Effector CD4-positive, alpha-beta T cell (primary cell): ENCODE data around the gene PLA2G4A.

Experiments
- DNase-seq: peaks from one replicate; pipeline ENCODE4 v3.0.0-alpha.2; 2020

The PLA2G4A gene

DNA sequence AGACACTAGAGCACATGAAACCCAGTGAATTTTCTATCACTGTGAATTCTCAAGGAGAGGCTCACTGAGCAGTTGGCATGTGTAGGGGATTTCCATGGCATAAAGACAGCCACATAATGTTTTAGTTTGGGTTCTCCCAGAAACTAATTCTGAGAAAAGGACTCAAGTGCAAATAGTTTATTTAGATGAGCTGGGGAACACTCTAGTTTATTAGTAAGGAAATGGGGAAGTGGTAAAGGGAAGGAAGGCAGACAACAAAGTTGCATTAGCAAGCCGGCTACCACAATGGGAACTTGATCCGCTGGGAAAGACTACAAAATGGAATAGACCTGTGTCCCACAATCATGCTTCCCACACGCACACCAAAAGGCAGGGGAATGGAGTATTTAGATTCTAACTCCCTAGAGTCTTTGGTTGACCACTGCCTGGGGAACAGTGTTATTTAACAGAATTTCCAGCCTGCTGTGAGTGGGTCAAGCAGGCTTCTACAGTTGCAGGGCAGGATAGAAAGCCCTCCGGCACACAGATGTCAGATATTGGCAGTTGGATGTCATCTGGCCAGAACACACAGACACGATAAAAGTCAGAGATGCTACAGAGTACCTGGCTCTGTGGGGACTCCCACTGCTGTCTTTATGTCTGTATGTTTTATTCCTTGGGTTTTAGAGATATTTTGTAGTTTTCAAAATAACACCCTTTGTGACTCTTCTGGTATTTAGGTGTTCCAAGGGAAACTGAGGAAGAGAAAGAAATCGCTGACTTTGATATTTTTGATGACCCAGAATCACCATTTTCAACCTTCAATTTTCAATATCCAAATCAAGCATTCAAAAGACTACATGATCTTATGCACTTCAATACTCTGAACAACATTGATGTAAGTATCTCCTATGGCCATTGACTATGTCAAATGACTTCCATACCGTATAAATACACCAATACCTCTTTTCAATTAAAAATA is 150.1 kb downstream of the PLA2G4A start:
- DNase-seq = no peak

DNA sequence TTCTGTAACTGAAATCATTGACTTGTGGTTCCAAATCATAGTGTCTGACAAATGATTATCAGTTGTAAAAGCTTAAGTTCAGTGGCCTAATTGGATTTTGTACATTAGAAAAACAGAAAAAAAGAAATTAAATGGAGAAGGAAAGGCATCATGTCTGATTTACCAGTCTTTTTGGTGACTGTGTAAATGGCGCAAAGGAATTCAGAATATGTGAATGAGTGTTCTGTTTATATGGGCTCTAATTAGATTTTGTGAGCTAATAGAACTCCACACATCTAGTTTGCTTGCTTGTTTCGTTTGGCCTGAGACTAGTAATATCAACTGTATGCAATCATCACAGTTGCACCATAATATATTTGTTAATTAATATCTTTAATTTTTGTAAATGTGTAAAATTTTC is 151.7 kb downstream of the PLA2G4A start:
- DNase-seq = no peak

DNA sequence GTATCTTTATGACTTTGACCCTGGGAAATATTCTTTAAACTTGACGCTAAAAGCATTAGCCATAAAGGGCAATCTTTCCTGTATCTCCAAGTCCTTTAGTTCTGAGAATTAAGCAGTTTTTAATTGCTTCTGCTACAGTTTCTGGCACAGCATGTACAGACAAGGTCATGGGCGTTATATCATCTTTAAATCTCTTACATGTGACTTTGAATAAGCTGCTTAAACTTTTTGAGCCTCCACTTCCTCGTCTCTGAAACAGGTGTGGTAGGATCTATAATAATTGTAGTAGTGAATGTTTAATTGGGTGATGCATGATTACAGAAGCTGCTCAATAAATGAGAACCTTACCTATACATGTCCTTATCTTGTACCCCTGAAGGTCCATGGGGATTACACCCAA is 153.4 kb downstream of the PLA2G4A start:
- no peak for DNase-seq

DNA sequence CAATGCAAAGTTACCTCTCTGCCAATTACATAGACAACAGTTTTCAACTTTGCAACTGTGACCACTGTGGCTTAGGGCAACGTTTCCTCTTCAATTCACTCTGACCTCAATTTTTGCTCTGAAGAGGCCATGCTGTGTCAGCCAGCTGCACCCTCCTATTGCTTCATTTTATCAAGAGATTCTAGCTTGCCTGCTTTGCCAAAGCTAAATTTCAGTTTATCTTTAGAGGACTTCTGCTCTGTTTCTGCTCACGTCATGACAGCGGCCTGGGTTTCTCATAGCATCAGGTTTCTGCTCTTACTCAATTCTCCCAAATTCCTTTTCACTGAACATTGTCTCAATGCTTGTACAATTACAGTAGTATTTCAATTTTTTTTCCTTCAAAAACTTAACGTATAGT is 154.6 kb downstream of the PLA2G4A start:
- DNase-seq = no peak

DNA sequence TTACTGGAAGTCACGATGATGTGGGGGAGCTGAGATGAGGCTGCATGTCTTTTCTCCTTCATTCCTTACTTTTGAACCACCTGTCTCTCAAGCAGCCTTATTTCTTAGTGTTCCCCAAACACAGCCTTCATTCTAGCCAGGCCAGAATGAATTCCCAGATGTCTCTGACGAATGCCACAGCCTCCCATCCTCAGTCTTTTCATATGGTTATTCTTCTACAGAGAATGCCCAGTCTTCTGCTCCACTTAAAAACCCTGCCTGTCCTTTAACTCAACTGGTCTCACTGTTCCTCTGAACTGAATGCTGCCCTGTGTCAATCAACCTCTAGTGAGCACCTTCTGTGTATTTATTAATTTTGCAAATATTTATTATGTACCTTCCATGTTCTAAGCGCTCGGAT is 156.2 kb downstream of the PLA2G4A start:
- DNase-seq = no peak

DNA sequence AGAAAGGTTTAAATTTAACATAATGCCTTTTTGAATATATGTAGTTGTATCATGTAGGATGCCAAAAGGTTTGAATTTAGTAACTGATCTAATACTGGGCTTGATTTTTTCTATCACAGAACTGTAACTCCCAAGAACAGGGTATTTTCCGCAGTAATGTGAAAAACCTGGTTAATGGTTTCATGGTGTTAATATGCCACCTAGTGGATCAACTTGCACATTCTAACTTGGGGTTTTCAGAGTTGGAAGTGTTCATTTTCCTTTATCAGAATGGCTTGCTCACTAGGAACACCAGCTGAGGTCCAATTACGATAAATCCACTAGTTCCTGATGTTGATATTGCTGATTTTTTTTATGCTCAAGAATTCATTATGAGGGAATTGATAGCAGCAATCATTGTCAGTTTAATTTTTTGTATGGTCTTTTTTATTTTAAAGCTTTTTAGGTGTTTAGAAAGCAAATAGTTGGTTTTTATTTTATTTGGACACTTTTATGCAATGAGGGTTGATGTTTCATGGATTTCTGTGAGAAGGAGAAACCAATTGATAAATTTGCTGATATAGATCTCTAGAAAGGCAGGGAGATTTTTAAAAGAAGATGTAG is 157.2 kb downstream of the PLA2G4A start:
- DNase-seq = no peak

DNA sequence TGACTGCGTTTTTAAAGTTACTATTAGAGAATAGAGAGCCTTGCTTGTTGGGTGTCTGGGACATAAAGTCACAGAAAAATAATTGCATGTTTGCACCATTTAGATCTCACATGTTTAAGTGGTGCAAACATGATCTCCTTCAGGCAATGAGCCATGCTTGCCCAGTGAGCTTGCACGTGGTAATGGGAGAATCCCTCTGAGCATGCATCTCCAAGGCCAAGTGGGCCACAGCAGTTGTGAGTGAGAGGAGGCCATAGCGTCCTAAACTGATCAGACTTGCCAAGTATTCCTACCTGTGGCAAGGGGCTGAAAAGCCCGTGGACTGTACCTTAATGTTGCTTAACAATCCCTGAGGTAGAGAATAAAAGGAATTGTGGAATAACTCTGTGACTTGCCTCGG is 158.3 kb downstream of the PLA2G4A start:
- DNase-seq = no peak

DNA sequence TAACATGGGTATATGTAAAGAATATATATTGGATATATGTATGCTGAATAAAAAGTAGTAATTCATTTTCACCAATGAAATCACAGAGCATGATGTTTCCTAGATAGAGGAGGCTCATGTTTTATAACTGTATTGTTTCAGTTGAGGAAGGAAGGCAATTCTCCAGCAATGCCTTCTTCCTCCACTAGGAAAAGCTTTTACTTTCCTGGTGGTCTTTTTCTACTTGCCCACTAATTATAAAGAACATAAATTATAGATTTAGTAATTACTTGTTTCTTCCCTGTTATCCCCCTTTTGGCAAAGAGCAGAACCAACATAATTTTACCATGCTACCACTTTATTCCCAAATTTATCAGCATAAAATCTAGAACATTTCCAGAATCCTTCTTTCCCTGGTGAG is 159.0 kb downstream of the PLA2G4A start:
- no peak for DNase-seq

DNA sequence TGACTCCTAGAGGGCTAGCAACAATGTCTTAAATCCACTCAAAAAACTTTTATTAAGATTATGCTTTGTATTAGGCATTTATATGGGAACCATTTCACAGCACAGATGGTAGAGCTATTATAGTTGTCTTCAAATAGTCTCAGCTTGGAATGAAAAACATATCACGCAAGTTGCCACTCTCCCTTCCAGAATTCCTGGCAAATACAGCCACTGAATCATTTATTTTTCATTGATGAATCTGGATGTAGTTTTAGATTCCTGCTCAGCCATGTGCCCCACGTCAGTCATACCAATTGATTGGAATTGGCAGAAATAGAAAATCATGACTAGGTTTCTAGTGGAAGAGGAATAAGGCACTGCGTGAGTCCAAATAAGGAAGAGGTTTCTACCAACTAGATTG is 165.2 kb downstream of the PLA2G4A start:
- DNase-seq = no peak

DNA sequence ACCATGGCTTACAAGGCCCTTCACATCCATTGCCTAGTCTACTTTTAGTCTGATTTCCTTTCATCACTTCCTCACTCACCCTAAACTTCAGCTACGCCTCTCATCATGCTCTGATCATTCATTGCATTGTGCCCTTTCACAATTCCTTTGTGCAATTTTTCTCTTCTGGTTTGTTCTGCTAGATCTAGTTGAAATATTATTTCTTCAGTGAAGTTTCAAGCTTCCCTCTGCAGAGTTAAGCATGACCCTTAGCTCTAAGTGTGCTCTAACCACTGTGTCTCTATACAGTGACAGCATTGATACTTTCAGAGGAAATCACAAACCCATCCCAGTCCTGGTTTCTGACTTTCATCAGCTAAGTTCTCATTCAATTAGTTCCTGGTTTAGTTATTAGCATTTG is 166.1 kb downstream of the PLA2G4A start:
- no peak for DNase-seq

DNA sequence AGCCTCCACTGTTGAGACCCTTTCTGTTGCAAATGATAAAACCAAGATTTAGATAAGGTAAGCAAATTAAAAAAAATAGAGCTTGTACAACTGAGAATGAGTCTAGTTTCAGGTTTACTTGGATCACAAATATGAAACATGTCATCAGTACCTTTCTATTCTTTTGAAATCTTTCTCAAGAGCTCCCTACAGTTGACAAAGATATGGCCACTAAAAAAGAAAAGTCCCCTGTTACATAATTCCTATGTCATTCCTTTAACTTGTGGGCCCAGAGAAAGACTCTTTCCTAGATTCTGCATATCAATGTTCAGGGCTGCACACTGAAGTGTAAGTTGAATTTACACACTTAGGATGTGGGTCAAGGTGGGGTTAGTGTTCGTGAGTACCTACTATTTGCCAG is 168.1 kb downstream of the PLA2G4A start:
- DNase-seq = no peak

DNA sequence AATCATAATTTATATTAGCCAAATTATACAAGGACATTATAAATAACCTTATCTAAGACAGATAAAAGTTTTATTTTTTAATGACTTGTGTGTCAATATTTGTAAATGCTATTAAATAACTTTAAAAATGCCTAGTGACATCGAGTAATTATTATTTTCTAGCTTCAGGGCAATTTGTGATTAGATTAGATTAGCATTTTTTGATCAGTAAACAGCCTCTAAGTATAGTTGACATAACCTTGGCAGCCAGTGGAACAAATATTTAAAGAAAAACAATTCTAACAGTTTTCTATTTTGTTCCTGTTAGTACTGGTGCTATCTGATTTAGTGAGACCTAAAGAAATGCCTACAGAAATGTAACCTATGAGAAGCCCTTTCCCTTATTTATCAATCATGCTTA is 169.1 kb downstream of the PLA2G4A start:
- DNase-seq = no peak

DNA sequence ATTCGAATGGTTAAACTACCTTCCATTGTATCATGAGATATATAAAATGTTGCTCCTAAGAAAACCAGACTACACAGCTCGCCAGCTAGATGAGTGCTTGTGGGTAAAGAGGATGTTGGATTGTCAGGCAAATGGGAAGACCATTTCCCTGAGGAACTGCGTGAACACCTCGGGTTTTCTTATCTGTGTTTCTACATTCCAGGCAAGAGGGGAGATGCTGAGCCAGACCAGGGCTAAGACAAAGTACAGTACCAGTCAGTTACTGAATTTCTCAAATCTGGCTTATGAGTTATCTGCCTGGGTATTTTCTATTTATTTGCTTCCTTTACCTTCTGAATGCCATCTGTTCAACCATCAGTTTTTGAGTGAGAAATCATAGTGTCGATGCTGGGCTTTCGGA is 170.8 kb downstream of the PLA2G4A start:
- no peak for DNase-seq

DNA sequence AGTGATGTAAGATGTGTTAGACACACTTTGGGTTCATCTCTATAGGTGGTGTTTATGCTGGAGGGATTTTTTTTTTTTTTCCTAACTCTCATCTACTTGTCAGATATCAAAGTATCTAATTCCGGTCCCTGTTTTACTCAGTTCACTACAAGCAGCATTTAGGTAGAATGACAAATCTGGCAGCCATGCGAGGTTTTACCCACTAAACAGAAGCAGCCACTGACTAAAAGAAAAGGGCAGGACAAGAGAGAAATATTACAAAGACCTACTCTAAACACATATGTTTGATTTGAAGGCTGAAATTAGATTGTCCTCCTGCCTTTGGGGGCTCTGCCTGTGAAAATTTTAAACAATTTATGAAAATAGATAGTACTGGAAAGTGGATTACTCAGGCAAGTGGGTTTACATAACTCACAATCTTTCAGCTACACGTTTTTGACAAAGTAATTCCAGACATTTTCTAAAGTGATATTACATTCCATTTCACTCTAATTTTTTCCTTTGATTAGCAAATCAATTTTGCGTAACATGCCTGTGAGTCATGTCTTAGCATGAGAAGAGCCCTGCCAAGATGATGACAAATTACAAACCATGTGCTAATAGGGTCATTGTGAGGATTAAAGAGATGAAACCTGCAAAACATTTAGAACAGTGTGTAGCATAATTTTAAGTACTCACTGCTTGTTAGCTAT is 172.6 kb downstream of the PLA2G4A start:
- DNase-seq = no peak

DNA sequence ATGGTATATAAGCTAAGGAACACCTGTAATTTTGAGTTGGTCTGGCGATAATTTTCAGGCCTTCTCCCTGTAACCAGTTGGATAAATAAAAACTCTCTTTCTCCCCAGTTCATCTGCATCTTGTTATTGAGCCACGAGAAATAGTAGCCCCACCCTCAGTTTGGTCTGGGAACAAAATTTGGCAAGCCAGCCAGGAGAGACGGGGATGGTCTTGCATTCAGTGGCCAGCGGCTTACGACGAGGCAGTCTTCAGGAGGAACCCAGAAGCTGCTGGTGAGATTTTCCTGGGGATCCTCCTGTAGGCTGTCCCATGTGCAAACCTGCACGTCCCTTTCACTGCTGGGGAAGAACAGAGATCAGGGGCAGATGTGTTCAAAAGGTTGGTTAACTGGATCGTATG is 174.6 kb downstream of the PLA2G4A start:
- no peak for DNase-seq

DNA sequence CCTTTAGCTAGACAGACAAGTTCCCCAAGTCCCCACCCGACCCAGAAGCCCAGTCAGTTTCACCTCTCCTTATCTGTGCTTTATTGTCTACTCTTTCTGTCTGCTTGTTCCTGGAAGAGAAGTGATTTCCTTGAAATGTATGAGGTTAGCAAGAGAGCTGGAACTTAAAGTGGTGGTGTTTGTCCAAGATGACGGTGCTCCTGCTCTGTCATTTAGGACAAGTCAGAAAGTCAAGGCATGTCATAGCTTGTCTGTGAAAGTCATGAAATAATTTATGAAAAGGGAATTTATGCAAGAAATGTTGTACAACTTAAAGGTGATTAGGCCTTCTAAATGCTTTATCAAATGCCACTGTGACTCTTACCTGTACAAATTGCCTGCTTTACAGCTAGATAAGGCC is 178.1 kb downstream of the PLA2G4A start:
- DNase-seq = no peak

DNA sequence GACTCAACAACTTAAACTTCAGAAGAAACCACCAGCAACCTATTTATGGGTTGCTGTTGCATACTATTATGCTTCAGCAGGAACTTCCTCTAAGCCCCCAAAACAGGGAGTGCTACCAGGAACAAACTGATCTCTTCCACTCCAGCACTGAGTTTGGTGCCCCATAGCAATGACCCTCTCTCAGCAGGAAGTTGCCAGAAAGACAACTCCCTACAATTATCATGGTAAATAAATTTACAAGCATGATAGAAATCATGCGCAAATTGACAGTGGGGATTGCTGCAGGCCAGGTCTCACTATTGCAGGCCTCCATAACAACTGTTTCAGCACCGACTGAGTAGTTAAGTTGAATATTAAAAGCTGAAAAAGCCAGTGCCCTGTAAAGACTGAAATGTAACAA is 180.6 kb downstream of the PLA2G4A start:
- no peak for DNase-seq

DNA sequence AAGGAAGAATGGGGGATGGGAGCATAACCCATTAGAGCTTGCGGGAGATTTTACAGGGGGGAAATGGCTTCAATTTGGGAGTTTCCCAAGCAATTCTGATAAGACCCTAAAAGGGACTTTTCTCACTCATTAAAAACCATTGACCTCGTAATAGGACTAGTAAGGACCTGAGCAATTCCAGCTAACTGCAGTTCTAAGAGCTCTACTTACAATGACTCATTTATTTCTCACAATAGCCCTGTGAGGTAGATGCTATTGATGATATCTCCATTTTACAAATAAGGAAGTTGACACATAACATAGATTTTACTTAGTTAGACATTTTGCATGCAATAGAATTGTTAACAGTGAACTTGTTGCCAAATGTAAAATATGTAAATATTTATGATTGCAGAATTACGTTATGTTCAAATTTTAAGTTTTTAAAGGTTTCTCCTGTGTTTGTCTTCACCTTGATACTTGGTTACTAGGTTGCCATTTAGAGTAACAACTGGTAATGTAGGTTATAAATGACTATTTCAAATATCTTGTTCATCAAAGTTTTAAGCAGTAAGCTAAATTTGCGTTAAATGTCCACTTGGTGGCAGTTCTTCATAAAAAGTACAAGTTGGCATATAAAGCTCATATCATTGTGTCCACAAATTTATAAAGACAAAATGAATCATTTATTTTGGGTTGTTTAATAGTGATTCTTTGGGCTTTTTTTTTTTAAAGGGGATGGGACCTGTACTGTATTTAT is 182.0 kb downstream of the PLA2G4A start:
- DNase-seq = no peak

DNA sequence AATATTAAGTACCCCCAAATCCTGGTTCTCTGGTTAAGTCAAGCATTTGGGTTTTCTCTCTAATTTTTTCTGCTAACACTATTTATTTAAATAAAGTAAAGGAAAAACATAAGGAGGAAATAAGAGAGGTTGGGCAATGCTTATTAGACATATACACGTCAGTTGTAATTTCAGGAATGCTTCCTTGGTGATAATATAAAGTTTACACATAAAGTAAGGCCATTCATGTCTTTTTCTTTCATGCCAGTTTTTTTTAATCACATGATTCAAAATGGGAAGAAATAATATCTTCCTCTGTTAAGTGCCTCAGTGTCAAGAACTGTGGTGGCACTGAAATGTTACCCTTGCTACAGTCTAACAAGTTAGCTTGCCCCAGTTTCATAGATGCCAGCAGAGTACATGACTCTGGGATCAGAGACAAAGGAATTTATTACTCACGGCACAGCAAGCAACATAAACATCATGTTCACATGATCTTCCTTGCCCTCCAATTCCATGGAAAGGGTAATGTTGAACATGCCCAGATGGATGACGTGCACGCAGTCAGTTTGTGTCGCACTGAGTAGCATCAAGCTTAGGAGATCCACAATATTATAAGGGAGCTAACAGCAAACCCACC is 184.9 kb downstream of the PLA2G4A start:
- no peak for DNase-seq

DNA sequence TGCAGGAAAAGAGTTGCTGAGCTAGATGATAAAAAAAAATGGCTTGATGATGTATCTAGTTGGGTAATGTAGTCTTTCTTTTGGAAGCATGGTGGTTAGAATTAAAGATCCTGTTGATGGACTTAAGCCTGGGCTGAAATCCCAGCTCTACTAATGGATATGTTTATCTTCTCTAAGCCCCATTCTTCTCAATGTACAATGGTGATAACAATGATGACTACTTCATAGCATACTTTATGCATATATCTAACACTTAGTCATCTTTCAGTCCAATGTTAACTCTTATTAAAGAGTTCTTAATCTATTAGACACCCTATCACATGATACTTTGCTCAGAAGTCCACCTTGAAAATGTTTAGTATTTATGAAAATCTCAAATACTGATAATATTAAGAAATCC is 189.5 kb downstream of the PLA2G4A start:
- DNase-seq = no peak

DNA sequence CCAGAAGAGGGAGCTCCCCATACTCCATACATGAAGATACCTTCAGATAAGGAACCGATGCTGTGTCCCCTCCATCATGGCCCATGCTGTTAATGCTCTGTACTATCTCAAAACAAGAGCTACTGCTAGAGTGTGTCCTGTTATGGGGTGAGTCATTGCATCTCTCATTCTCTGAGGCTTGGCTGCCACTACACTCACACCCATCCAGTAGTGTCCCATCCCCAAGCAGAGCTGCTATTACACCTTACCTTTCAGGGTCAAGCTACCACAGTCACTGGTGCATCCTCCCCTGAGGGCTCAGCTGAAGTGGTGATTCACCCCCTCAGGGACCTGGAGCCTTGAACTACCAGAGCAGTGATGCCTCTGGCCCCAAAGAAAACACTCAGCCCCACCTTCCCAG is 198.5 kb downstream of the PLA2G4A start:
- no peak for DNase-seq

DNA sequence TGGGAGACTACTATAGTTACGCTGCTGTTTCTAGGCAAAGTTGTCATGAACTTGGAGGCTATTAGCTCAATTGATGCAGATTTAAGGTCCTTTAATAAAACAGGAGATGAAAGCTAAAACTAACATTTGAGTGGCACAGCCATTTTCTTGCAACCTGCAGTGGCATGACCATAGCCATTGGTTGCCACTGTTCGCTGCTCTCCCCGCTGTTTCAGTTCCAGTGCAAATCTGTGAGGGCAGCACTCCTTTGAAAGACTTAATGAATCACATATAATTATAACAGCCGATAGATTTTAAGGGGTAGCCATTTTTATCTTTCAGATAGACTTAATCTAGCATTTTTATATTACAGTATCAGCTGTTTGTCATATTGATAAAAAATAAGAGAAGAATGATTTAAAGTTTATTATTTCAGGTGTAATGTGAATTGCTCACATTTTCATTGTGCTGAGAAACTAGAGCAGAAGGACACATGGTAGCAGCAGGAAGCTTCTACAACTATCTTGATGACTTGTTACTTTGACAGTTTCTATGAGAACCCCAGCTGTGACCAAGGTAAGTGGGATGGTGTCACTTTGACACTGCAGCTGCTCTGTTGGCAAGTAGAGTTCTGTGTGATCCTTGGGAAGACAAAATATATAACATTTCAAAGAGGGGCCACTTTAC is 203.7 kb downstream of the PLA2G4A start:
- DNase-seq = no peak
